Measurements from ENCODE around the gene ALKBH5. TPM values are rescaled to one million over a fixed set of nuclear protein-coding genes. Genes with fewer than 3 reads are reported as not detected.

ALKBH5 gene
- total RNA-seq, 4 donors from 2014 or later = 73.9 to 110 (median 93.6) TPM

DNA sequence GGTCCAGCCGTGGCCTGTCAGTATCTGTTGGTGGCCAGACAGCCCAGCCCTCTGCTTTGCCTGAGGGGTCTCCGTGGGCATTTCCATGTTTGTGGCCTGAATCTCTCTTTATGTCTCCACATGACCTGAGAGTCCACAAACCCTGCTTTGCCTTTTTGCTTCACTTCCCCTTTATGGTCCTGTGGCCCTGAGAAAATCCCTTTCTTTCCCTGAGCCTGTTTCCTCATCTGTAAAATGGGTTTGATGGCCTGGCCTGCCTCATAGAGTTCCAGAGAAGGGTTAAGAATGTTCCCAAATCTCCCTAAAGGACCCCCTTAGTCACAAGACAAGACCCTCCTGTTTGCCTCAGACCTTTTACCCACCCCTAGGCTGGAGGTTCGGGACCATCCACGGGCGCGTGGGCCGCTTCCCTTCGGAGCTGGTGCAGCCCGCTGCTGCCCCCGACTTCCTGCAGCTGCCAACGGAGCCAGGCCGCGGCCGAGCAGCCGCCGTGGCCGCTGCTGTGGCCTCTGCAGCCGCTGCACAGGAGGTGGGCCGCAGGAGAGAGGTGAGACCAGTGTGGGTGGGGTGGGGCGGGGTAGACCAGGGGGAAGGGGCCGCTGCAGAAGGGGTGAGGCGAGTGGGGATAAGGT lies 26.2 kb upstream of the ALKBH5 start:
- H3K27ac ChIP-seq = peak overlapping the region; percentile 59 to 90 (median 80)
- no peaks in the 10 kb centered on the region for H3K9me3 ChIP-seq
- TF ChIP-seq EP300 (IDR thresholded peaks at IDR 0.05) (no peak), POLR2A (IDR thresholded peaks at IDR 0.05) (no peak)
- TF ChIP-seq, protein P1, sequence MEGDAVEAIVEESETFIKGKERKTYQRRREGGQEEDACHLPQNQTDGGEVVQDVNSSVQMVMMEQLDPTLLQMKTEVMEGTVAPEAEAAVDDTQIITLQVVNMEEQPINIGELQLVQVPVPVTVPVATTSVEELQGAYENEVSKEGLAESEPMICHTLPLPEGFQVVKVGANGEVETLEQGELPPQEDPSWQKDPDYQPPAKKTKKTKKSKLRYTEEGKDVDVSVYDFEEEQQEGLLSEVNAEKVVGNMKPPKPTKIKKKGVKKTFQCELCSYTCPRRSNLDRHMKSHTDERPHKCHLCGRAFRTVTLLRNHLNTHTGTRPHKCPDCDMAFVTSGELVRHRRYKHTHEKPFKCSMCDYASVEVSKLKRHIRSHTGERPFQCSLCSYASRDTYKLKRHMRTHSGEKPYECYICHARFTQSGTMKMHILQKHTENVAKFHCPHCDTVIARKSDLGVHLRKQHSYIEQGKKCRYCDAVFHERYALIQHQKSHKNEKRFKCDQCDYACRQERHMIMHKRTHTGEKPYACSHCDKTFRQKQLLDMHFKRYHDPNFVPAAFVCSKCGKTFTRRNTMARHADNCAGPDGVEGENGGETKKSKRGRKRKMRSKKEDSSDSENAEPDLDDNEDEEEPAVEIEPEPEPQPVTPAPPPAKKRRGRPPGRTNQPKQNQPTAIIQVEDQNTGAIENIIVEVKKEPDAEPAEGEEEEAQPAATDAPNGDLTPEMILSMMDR (IDR thresholded peaks at IDR 0.05) = no peak
- H3K4me3 ChIP-seq = peak overlapping the region in 1 of 4 donors; percentile 61
- no peak for DNase-seq (ENCODE audit: low spot score in 2 of 2)
- WGBS, 2 donors = 64% methylated on average over 20 to 22 of the region's 22 CpGs
- H3K27me3 ChIP-seq = no peaks in the 10 kb centered on the region
- peaks cover 0 to 48% (median 20%) of the 10 kb centered on the region in 4 donors for H3K4me1 ChIP-seq
- H3K36me3 ChIP-seq = no peaks in the 10 kb centered on the region

DNA sequence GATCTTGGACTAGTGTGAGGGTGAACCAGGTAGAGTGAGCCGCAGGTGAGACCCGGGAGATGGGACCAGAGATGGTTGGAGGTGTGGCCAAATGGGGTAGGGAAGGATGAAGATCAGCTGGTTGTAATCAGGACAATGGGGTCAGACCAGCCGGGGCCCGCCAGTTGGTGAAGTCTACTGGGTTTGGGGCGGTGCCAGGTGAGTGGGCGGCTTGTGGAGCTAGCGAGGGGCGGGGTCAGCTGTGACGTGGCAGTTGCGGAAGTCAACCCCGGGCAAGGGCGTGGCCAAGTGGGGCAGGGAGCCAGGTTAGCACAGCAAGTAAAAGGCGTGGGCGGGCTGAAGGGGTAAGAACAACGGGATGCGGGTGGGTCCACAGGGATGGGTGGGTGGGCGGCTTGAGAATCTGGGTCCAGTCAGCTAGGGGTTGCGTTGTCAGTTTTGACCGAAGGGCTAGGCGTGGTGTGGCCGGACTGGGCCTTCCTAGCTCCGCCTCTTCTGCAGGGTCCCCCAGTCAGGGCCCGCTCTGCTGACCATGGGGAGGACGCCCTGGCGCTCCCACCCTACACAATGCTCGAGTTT lies 25.5 kb upstream of the ALKBH5 start:
- Histone ChIP-seq H3K27me3 (no peaks in the 10 kb centered on the region), H3K4me3 (peak overlapping the region; percentile 27 to 61 (median 40)), H3K4me1 (peaks cover 0 to 42% (median 17%) of the 10 kb centered on the region in 4 donors), H3K9me3 (no peaks in the 10 kb centered on the region), H3K36me3 (no peaks in the 10 kb centered on the region), H3K27ac (peak overlapping the region; percentile 59 to 90 (median 80))
- 4 to 5% methylated on average over 25 to 26 of the region's 26 CpGs for WGBS, 2 donors
- TF ChIP-seq POLR2A (IDR thresholded peaks at IDR 0.05) (no peak), EP300 (IDR thresholded peaks at IDR 0.05) (peak in 1 of 2 donors; percentile 34)
- TF ChIP-seq, protein P1 (IDR thresholded peaks at IDR 0.05) = no peak
- DNase-seq (ENCODE audit: low spot score in 2 of 2) = peak; percentile 86 to 89

DNA sequence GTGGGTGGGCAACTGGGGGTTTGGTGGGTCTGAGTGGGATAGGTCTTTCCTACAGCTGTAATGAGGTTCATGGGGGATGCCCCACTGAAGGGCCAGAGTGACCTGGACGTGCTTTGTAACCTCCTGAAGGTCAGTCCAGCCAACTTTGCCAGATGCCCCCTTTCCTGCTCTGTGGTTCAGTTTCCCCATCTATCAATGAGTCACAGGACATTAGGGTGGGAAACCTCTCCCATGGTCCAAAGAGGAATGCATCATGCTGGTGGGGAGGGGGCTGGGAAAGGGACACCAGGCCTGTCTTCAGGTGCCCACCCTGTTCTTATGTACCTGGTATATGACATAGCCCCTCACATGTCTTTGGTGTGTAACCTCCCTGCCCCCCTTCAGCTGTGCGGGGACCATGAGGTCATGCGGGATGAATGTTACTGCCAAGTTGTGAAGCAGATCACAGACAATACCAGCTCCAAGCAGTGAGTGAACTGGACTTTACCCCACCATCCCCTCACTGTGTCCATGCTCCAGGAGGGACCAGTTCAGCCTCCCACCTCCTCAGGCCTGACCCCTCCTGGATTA lies 24.0 kb upstream of the ALKBH5 start:
- TF ChIP-seq, protein P1 (IDR thresholded peaks at IDR 0.05) = no peak
- TF ChIP-seq POLR2A (IDR thresholded peaks at IDR 0.05) (no peak), EP300 (IDR thresholded peaks at IDR 0.05) (no peak)
- no peaks in the 10 kb centered on the region for H3K36me3 ChIP-seq
- peak overlapping the region in 2 of 4 donors; percentile 54 to 90 for H3K27ac ChIP-seq
- no peak overlapping the region for H3K4me3 ChIP-seq
- no peaks in the 10 kb centered on the region for H3K9me3 ChIP-seq
- no peak for DNase-seq (ENCODE audit: low spot score in 2 of 2)
- no peaks in the 10 kb centered on the region for H3K27me3 ChIP-seq
- H3K4me1 ChIP-seq = peaks cover 0 to 38% (median 13%) of the 10 kb centered on the region in 4 donors
- 59 to 70% methylated on average over 3 of the region's 3 CpGs for WGBS, 2 donors

DNA sequence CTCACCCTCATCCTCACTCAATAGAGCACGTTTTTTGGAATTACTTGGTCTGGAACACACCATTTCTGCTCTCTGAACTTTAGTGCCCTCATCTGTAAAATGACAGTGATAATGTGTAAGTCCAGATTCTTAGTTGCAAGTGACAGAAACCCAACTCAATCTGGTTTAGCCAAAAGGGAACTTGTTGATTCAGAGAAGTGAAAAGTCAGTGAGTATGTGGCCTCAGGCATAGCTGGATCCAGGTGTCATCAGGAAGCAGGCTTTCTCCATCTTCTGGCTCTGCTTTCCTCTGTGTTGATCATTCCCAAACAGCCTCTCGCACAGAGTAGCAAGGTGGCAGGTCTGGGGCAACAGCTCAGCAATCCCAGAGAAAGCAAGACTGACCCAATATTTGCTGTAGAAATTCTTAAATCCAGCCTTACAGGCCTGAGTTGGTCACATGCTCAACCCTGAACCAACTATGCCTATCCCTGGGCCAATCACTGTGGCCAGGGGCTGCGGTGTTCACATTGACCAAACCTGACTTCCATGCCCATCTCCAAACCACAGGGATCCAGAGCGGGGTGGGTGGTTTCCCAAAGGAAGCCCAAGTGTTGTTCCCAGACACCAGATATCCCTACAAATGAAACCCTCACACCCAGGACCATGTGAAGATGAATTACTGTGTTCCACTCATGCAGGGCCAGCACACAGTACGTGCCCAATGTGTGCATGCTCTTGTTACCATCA lies 23.3 kb upstream of the ALKBH5 start:
- Histone ChIP-seq H3K27ac (peak overlapping the region in 1 of 4 donors; percentile 32), H3K4me1 (peaks cover 0 to 35% (median 13%) of the 10 kb centered on the region in 4 donors), H3K4me3 (no peak overlapping the region), H3K27me3 (no peaks in the 10 kb centered on the region), H3K9me3 (no peaks in the 10 kb centered on the region), H3K36me3 (no peaks in the 10 kb centered on the region)
- WGBS, 2 donors = 89 to 91% methylated on average over 5 of the region's 5 CpGs
- no peak for DNase-seq (ENCODE audit: low spot score in 2 of 2)
- TF ChIP-seq EP300 (IDR thresholded peaks at IDR 0.05) (no peak), POLR2A (IDR thresholded peaks at IDR 0.05) (no peak)

DNA sequence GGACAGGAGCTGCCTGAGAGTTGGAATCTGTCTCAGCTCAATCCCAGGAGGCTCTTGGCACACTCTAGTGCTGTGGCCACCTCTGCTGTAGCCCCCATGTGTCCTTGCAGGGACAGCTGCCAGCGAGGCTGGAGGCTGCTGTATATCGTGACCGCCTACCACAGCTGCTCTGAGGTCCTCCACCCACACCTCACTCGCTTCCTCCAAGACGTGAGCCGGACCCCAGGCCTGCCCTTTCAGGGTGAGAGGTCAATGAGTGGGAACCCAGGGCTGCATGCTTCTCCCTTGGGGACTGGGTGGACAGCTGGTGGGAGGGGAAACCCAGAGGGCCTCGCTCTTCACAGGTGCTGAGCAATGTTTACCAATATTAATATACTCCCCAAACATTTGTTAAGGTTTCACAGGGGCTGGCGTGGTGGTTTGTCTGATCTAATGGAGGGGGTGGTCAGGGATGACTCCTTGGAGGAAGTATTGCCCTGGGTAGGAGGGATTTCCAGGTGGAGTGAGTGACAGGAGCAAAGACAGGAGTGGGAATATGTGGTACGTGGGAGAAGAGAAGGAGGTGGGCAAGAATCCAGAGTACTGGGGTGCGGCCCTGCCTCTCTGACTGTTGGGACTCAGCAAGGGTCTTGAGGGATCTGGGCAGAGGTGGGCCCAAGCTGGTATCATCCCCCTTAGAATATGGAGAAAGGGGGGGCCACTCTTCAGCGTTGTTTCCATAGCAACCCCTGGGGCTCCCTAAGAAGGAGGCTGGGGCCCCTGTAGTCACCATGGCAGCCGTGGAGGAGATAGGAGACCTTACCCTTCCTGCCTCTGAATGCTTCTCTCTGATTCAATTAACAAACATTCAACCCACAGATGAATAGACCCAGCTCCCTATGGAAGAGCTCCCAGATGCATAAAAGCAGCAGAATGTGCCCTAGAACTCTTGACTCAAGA lies 22.2 kb upstream of the ALKBH5 start:
- H3K4me3 ChIP-seq = no peak overlapping the region
- TF ChIP-seq, protein P1 (IDR thresholded peaks at IDR 0.05) = no peak
- TF ChIP-seq POLR2A (IDR thresholded peaks at IDR 0.05) (no peak), EP300 (IDR thresholded peaks at IDR 0.05) (no peak)
- WGBS, 2 donors = 48 to 56% methylated on average over 12 of the region's 12 CpGs
- H3K36me3 ChIP-seq = no peaks in the 10 kb centered on the region
- no peak for DNase-seq (ENCODE audit: low spot score in 2 of 2)
- H3K27me3 ChIP-seq = no peaks in the 10 kb centered on the region
- no peak overlapping the region for H3K27ac ChIP-seq
- no peaks in the 10 kb centered on the region for H3K9me3 ChIP-seq
- H3K4me1 ChIP-seq = peaks cover 0 to 29% (median 13%) of the 10 kb centered on the region in 4 donors

Measured in tibial nerve (tissue), 4 donors.